UCSD-AML1 (cell line): Measurements from ENCODE around the gene STX10.
"Not testable (repeated sequence)": the region's sequence is repeated elsewhere in the genome, so short reads cannot be mapped to it uniquely, and the experiment has no call there.

Experiments
- DNase-seq: peaks from one replicate; lab custom pipeline; 2025; ENCODE audit not compliant: unreplicated experiment; lab: John Stamatoyannopoulos, UW

The STX10 gene

DNA sequence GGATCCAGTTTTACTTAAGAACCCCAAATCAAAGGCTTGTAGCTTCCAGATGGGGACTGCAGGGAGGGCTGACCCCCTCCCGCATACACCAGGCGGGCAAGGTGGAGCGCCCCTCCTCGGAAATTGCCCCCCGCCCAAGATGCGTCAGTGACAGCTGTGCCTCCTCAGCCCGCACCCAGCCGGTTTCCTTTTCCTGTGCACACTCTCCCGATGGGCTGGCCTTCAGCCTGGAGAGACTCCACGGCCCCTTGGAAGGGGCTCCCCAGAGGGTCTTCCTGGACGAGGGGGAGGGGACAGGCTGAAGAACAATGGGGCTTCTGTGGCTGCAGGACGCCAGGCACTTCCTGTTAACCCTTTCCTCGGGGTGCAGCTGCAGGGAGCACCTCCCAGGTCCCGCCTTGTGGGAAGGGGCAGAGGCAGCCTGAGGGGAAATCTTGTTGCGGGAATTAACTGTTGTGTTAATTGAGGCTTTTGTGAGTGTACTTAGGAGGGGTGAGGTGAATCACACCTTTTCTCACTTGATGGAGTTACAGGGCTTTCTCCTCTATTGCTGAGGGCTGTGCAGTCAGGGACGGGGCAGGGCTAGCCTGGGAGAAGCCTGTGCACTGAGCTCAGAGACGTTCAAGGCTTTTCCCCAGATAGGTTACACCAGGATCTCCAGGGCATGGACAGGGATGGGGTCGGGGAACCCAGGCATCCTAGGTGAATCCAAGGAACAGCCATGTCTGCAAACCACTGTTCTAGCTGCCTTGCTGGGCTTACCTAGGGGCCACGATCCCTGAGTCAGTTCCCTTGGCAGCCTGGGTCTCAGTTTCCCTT is 14.4 kb upstream of the STX10 start:
- peak; percentile 89 for DNase-seq

DNA sequence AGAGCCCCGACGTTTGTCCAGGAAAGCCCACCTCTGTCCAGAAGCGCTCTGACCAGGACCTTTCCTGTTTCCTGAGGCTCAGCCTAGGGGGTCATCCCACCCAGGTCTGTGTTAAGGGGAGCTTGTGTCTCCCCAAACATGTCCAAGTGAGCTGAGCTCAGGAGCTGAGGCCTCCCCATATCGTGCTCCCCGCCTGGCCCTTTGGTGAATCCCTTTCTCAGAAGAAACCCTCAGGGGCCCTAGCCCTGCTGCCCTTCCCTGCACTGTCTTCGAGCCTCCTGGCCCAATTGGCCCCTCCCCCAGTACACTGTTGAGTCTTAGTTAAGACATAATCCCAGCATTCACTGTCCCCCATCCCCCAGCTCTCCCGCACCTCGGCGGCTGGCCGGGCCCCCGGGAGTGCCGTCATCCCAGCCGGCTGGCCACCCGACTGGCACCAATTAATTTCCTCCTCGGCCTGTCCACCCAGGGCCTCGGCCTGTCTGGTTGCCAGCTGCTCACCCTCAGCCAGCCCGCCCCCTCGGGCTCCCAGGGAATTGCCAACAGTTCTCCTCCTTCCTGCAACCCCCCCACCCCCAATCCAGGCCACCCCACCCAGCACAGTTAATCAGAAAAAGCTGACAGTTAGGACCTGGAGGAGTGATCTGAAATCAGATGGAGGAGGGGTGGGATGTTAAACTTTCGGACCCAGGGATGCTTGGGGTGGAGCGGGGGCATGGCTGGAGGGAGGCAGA is 13.6 kb upstream of the STX10 start:
- peak; percentile 76 for DNase-seq

DNA sequence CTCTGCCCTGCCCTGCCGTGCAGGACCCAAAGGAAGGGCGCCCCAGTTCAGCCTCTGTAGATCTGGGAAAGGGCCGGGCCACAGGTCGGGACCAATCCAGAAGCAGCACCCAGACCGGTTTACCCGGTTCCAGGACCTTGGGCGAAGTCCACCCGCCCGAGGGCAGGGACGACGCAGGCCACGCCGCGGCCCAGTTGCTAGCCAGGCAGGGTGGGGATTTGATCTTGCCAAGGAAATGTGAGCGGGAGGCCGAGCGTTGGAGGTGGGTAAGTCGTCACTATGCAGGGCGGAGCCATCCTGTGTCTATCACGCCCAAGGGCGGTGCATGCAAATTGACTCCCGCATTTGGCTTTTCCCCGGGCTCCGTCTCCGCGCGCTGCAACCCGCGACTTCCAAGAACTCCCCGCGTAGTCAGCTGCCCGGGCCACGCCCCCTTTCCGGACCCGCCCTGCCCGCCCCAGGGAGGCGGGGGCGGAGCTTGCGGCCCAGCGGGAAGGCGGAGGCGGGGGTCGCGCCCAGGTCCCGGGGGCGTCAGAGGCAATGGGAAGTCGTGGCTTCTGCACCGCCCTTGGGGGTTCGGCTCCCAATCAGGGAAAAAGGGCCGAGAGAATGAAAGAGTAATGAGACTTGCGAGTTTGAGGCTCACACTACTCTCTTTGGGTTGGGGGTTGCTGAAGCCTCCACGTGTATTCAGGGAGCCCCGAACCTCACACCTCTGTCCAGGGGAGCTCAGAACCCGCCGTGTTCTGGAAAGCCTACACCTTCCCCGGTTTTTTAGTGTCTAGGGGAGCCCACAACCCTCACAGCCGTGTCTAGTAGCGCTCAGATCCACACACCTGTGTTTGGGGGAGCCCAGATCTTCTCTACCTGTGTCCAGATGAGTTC is 12.8 kb upstream of the STX10 start:
- DNase-seq = peak; percentile 98

DNA sequence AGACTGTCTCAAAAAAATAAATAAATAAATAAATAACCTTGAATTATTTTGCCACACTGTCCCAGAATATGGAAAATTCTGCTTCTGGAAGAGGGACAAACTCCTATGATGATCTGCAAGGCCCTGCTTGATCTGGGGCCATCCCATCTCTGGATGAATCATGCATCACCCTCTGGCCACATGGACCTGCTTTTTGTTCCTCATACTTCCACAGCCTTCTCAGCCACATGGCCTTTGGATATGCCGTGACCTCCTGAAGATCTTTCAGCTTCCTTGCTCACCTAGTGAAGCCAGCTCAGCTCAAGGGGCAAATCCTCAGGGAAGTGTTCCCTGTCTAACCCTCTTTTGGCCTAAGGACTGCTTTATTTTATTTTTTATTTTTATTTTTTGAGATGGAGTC is 10.4 kb upstream of the STX10 start:
- DNase-seq = no peak

DNA sequence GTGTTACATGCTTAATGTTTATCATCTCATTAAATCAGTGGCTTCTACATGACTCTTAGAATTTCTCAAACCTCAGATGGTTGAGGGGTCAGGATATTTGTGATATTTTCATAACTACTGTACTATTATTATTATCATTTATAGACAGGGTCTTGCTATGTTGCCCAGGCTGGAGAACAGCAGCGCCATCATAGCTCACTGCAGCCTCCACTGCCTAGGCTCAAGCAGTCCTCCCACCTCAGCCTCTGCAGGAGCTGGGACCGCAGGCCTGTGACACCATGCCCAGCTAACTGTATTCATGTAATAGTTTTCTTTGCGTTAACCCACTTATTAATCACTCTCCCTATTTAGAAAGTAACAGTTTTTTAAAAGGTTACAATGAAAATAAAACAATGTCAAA is 9.5 kb upstream of the STX10 start:
- no peak for DNase-seq

DNA sequence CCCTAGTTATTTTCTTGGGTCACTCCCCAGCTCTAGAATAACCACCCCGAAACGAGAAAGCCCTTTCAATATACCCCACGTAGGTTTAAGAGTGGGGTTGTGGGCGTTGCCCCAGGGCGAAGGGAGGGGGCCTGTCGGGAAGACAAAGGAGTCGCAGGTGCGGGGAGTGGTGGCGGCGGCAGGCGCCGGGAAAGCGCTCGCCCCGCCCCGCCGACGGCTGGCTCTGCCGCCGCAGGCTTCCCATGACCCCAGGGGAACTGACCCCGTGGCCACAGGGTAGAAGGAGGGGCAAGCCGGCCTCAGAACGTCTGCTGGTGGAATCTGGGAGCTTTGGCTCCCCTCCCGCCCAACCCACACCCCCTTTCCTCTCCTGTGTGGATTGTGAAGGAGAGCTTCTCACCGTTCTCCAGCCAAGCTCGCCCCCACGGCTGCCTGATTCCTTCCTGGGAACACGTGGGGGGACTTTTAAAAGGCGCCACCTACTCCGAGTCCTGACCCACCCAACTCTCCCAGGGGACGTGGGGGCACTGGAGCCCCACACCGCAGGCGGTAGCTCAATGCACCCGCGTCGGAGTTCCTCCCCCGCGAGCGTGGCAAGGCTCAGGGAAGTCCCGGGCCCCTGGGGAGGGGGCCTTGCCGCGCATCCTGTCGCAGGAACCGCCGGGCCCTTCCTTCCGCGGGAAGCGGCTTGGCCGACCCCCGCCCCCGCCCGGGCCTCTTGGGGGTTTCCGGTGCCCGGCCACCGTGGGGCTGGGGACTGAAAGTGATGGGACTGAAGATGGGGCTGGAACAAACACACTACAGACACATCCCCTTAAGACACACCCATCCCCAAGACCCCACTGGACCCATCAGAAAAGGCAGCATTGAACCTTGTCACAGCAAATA is 5.5 kb upstream of the STX10 start:
- peak; percentile 95 for DNase-seq

DNA sequence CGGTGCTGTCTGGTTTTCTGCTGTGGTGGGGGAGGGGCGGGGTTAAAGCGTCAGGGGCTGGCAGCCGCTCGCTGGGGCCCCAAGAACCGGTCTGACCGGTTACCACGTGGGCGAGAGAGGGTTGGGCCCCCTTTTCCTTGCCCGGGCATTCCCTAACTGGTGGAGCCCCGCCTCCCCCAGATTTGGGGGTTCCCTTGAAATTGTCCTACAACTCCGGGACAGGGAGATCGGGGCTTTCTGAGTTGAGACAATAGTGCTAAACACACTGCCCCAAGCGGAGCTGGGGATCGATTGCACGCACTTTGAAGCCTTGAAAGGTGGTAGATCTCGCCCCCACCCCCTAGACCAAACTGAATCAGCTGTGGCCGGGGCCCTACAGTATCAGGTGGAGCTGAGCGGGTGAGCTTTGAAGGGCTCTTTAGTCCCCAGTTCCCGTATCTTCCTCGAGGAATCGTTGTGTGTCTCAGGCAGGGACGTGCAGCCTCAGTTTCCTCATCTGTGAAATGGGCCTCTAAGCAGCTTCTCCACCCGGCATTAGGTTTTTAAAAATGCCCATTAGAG is 4.8 kb upstream of the STX10 start:
- peak; percentile 75 for DNase-seq

DNA sequence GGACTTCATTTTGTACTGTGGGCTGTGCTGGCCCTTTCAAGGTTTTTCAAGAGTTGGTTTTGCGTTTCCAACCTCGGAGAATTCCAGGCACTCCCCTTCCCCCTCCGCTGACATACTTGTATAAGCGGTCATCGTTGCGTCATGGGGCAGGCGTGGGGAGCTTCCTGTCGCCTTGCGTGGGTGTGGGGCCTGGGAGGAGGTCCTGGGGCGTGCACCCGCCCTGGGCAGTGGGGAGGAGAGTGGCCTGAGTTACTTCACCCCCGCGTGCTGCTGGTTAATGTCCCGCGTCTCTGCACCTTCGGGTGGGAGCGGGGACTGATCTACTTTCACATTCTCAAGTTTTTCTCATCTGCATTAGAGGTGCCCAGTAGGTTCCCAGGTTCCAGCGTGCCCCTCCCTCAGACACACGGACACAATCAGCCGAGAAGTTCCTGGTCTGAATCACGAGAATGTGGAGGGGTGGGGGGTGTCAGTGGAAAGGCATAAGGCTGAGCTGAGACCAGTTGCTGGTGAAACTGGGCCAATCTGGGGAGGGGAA is 4.1 kb upstream of the STX10 start:
- peak; percentile 80 for DNase-seq

DNA sequence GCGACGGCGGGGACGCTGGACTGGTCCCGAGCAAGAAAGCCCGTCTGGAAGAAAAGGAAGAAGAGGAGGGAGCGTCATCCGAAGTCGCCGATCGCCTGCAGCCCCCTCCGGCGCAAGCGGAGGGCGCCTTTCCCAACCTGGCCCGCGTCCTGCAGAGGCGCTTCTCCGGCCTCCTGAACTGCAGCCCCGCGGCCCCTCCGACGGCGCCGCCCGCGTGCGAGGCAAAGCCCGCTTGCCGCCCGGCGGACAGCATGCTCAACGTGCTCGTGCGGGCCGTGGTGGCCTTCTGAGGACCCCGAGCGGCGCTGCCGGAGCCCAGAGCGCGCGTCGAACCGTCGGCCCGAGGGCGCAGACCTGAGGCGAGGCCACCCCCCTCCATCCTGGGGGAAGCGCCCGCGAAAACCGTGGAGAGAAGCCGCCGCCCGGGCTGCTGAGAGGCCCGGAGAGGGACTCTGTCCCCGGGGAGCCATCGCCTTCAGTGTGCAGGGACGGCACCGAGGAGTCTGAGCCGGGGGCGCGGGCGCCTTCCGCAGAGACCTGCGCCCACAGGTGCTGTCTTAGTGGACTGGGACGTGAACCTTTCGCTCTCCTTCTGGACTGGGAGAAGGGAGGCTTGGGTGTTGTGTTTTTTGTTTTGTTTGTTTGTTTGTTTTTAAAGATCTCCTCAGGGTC is 3.5 kb upstream of the STX10 start:
- no peak for DNase-seq

DNA sequence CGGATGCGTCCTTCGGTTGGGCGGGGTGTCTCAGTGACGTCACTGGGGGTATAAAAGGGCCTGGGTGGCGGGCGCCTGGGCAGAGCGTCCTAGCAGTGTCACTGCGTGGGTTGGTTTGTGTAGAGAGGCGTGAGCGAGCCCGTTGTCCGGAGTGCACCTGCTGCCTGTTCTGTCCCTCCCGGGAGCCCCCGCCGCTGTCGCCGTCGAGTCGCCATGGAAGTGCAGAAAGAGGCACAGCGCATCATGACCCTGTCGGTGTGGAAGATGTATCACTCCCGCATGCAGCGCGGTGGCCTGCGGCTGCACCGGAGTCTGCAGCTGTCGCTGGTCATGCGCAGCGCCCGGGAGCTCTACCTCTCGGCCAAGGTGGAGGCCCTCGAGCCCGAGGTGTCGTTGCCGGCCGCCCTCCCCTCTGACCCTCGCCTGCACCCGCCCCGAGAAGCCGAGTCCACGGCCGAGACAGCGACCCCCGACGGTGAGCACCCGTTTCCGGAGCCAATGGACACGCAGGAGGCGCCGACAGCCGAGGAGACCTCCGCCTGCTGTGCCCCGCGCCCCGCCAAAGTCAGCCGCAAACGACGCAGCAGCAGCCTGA is 2.9 kb upstream of the STX10 start:
- peak; percentile 94 for DNase-seq

DNA sequence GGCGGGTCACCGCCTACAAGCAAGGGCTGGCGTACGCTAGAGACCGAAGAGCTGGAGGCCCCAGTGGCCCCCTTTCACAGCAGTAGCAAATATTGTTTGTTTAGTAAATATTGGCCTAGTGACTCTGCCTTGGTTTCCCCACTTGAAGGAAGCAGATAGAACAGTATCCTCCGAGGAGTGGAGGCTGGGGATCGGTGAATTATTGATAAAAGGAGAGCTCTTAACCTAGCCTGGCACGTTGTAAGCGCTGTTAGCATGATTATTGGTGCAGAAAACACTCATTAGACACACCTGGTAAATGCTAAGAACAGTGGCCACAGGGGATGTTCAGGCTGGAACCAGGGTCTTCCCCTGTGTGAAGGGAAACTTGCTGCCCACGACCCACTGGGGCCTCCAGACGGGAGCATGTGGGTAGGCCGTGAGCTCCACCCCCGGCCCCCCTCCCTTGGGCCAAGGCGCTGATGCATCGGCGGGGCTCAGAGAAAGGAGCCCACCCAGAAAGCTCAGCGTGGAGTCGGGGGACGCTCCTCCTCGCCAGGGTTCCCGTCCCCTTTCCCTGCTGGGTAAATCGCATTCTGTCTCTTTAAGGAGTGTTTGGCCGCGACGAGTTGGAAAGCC is 2.3 kb upstream of the STX10 start:
- DNase-seq = no peak

DNA sequence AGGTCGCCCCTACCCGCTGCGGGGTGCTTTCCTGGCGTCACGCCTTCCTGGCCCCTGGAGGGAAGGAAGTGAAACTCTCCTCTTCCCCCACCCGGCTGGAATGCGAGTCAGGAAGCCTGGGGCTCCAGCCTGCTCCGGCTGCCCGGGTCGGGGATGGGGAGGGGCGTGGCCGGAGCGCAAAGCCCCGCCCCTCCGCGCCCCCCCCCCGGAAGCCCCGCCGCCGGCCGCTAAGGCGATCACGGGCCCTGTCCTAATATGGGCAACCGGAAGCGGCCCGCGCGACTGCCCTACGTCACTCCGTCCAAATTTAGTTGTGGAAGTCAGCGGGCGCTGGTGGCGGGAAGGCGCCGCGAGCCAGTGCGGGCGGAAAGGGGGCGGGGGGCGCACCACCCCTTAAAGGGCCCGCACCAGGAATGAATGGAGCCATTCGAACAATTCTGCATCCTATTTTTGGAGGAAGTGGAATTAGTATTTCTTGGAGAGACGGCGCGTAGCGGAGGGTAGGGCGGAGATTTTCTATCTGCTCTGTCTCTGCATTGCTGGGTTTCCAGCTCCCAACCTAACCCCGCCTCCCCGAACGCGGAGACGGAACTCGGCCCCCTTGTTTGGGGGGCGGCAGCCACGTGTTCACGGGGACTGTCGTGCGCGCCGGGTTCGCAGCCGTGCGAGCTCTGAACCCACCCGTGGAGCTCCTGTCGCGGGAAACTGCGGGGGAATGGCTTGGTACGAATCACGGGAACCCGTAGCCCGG is 1.6 kb upstream of the STX10 start:
- peak; percentile 99 for DNase-seq

DNA sequence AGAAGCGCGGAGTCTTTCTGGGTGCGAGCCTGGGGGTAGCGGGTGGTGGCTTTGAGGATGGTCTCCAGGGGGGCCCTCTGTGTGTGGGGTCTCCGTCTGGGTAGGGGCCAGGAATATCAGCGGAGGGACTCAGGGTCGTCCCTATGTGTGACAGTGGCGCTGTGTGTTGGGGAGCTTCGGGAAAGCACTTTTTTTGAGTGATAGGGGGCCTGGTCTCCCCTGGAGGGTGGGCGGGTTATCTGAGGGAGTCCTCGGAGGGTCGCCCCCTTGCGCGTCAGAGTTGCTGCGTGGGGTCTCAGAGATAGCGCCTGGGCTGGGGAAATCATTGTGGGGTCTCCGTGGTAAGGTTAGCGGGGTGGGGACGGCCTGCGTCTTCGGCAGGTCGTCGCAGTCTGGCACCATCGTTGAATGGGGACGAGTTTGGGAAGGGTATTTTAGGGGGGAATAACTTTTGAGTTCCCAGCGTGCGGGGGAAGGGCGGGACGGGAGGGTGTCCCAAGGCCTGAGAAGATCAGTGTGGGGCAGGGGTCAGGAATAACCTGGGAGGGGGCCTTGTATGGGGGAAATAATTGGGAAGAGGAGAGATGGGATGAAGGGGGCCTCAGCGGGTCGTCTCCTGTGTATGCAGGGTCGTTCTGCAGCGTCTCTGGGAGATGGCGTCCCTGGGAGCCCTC is 893 bp upstream of the STX10 start:
- DNase-seq = no peak

DNA sequence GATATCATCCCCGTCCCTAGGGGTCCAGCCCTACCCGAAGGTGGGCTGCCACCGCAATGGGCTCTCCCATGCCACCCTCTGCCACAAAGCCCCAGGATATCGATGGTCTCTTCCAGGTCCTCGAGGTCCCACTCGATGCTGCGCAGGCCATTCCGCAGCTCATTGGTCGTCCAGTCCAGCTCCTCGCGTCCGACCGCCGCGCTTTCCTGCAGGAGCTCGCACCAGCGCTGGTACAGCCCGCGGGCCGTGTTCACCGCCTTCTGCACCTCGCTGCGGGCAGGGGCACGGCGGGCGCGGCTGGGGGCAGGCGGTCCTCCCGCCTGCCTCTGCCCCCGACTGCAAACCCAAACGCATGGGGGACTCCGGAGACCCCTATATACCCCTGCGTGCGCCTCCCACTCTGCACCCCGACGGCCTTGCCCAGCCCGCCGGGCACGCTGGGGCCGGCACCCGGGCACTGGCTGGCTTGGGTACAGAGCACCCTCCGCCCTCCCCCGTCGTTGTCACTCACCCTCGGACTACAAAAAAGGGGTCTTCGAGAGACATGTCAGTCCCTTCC is 468 bp downstream of the STX10 start:
- peak; percentile 69 for DNase-seq

DNA sequence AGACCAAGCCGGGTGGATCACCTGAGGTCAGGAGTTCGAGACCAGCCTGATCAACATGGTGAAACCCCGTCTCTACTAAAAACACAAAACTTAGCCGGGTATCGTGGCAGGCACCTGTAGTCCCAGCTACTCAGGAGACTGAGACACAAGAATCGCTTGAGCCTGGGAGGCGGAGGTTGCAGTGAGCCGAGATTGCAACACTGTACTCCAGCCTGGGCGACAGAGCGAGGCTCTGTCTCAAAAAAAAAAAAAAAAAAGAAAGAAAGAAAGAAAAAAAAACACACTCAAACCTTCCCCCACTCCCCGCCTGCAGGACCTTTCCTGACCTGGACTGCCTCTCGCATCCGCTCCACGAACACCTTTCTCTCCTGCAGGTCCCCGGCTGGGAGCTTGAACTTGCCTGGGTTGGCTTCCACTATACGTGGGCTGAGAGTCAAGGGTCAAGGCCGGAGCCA is 975 bp downstream of the STX10 start:
- DNase-seq = not testable (repeated sequence)

DNA sequence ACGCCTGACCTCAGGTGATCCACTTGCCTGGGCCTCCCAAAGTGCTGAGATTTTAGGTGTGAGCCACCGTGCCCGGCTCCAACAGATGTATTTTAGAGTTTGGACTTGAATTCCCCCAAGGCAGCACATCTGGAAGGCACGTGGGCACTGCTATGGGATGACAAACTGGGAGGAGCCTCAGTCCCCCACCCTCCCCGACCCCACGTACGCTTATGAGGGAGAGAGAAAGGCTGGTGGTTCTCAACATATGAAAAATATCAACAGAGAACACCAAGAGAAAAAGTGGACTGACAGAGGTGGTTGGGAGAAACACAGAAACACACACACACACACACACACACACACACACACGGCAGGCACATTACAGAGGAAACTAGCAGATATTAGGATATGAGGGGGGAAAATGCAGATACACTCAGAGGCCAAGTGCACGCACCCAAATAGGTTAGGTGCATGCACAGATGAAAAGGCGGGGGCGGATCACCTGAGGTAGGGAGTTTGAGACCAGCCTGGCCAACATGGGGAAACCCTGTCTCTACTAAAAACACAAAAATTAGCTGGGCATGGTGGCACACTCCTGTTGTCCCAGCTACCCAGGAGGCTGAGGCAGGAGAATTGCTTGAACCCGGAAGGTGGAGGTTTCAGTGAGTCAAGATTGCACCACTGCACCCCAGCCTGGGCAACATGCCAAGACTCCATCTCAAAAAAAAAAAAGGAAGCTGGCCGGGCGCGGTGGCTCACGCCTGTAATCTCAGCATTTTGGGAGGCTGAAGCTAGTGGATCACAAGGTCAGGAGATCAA is 3.2 kb downstream of the STX10 start:
- no peak for DNase-seq
